HG03457 (cell line): ENCODE results near the gene DLL4.

Source experiments
- ATAC-seq: cut with Tn5 transposase; IDR thresholded peaks from one replicate; pipeline ENCODE4 v1.9.1; 2021; ENCODE audit warnings: moderate number of reproducible peaks; ENCODE audit not compliant: unreplicated experiment

Gene DLL4

DNA sequence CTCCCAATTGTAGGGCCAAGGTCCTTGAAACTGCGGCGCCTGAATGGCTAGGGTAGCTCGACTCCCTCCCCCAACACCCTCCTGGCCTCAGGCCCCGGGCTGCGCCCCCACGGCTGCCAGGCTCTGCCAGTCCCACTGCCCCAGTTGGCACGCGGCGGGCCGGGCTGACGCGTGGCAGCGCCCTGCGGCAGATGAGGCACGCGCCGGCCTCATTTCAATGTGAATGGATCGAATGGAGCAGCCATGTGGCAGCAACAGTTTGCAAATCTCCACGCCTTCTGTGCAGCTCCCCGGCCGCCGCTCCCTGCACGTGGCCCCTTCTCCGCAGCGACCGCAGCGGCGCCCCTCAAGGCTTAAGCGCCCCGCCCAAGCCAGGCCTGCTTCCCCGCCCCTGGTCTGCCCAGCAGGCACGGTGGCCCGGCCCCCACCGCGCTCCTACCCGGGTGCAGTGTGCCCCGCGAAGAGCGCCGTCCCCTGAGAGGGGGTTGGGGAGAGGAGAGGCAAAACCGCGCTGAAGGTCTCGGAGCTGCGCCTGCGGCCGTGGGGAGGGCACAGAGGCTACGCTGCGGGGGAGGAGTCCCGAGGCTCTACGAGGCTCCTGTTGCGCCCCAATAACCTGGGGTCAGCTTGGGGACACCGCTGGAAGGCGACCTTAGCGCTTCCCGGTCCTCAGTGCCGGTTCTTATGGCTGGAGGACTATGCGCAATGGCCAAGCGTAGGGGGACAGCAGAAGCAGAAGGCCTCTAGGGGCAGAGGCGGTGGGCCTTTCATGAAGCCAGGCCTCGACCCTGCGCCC is 3.1 kb upstream of the DLL4 start:
- no peak for ATAC-seq

DNA sequence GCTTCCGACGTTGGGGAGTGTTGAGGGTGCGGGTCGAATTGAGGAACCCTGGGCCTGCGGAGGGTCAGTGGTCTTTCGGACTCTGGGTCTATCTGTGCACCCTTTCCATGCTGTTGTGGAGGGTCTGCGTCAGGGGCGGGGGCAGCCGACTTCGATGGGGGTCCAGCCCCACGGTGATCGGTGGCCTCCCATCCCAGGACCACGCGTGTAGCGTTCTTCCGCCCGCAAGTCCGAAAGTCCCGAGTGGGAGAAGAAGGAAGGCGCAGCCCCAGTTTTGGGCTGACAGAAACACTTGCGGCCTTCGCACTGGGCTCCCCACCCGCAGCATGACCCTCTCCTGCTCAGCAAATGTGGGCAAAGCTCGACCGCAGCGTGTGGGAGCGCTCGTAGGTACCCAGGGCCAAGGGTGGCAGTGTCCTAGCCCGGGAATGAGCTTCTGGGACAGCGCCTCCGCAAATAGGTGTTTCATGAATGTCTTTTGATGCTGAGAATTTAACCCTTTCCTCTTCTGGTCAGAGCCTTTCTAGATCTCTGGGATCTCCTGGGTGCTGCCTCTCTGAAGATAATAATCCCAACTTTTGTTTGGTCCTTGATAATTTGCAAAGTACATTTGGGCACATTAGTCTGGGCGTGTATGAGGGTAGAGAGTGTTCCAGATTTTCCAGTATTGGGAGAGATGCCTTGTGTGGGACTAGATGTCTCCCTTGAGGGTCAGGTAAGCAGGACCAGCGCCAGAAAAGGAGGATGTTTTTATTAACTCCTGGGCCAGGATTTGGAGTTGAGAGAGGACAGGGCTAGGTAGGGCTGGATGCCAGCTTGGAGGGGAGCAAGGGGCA is 2.3 kb upstream of the DLL4 start:
- ATAC-seq = no peak

DNA sequence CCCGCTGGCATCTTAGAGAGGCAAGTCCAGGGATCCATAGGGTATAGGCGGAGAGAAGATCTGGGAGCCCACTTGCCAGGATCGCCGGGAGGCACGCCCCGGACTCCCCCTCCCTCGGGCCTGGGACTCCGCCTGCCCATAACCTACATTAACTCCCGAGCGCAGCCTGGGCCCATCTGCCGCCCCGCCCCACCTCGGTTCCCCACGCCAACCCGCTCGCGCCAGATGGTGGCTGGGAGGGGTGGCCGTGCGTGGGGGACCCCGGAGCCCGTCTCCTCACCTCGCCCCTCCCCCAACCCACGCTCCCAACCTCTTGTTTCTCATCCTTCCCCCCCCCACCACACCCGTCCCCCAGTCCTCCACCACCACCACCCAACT is 1.7 kb upstream of the DLL4 start:
- ATAC-seq = no peak

DNA sequence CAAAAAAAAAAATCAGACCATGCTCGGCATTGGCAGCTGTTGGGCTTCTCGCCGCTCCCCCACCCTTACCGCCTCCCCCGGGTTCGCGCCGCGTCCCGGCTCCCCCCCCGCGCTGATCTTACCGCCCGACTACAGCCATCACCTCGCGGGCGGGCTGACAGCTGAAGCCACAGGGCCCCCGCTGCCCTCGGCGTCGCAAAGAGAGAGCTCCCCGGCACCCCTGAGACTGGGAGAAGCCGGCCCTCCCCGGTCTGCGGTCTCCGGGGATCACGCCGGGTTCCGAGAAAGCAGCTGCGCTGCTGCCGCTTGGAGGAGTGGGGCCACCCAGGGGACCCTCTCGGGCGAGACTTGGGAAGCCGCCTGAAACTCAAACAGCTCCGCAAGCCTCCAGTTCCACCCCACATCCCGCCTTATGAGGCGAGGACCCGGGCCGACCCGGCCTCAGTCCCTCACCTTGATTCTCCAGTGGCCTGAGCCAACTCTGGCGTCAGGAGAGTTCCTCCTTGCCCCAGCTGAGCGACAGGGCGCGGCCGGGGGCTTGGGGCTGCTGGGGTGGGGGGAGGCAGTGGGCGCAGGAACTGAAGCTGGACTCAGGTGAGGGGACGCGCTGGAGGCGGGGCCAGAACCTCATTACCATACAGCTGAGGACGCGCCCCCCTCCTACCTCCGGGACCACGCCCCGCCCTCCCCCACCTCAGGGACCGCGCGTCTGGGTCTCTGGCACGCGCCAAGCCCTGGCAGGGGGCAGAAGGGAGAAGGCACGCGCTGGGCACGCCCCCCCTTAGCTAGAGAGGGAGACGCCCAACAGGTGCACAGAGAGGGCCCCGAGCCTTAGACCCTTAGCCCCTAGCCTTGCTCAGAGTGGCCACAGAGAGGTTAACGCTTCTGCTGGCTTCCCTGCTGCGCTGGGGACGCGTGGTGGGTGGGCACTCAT is 1.0 kb upstream of the DLL4 start:
- no peak for ATAC-seq

DNA sequence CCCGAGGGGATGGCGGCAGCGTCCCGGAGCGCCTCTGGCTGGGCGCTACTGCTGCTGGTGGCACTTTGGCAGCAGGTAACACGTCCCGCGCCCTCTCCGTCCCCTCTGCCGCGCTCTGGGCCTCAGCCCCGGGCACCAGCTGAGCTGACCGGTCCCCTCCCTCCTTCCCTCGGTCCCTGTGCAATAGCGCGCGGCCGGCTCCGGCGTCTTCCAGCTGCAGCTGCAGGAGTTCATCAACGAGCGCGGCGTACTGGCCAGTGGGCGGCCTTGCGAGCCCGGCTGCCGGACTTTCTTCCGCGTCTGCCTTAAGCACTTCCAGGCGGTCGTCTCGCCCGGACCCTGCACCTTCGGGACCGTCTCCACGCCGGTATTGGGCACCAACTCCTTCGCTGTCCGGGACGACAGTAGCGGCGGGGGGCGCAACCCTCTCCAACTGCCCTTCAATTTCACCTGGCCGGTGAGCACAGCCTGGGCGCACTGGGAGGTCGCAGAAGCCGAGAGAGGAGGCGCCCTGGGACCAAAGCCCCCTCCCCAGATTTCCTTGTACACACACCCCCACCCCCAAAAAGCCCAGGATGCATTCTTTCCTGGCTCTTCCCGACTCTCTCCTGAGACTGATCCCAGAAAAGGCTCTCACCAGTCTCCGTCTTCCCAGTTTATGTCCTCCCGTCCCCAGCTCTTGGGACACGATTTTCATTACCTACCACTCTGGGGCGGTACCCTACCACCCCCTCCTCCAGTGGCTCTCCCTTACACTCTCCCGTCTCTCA is 705 bp downstream of the DLL4 start:
- ATAC-seq = no peak

DNA sequence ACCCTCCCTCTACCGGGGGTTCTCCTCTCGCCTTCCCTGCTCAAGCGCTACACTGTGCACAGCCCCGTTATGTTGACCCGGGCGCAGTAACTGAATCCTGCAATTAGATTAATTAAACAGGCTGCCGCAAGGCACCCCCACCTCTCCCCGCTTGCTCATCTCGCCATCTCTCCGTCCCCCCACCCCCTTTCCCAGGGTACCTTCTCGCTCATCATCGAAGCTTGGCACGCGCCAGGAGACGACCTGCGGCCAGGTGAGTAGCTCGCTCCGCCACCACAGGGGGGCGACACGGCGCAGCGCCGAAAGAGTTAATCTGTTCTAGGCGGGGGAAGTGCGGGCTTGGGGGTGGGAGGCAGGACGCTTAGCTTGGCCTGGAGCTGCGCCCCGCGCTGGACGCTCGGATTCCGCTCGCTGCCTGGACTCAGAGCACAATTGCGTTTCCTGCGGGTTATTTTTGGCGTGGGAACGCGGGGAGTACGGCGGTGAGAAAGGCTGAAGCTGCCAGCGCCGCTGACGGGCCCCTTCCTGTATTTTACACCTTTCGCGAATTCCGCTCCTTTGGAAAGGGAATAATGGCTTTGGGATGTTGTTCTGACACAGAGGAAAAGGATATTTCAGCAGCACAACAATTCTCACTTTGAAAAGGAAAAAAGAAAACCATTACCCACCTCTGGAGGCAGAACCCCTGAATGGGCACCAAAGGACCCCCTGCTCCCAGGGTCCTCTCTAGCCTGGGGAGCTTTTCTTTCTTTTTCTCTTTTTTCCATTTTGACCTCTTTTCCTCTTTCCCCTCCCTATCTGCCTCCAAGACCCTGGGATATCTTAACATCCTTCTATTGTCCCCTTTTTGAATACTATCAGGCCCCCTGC is 1.5 kb downstream of the DLL4 start:
- no peak for ATAC-seq

DNA sequence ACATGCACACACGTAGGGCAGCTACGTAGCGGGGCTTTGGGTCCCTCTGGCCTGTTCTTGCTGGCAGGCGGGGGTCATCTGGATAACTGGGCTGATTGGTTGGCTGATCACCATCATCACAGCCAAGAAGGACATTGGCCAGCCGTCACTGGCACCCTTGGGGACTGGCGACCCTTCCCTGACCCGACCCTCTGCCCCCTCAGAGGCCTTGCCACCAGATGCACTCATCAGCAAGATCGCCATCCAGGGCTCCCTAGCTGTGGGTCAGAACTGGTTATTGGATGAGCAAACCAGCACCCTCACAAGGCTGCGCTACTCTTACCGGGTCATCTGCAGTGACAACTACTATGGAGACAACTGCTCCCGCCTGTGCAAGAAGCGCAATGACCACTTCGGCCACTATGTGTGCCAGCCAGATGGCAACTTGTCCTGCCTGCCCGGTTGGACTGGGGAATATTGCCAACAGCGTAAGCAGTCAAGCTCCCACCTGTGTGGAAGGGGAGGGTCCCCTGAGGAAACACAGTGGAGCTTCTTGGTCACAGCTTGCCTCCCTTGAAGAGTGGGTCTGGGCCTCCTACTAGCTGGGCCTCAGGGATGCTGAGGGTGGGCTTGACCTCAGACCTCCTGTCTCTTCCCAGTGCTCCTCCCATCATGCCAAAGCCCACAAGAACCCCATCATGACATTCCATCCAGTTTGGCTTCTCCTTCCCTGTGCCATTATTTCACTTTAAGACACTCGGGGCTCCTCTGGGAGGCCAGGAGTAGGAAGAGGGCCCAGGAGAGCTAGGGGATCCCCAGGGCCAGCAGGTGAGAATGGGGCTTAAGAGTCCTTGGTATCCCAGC is 2.4 kb downstream of the DLL4 start:
- ATAC-seq = no peak

DNA sequence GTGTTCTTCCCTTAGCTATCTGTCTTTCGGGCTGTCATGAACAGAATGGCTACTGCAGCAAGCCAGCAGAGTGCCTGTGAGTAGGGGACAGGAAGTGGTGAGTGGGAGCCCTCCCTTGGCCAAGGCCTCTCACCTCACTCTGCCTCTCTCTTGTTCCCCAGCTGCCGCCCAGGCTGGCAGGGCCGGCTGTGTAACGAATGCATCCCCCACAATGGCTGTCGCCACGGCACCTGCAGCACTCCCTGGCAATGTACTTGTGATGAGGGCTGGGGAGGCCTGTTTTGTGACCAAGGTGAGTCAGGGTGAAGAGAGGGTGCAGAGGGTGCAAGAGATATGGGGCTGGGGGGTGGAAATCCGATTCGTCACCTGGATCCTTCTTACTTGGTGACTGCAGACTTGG is 3.0 kb downstream of the DLL4 start:
- no peak for ATAC-seq

DNA sequence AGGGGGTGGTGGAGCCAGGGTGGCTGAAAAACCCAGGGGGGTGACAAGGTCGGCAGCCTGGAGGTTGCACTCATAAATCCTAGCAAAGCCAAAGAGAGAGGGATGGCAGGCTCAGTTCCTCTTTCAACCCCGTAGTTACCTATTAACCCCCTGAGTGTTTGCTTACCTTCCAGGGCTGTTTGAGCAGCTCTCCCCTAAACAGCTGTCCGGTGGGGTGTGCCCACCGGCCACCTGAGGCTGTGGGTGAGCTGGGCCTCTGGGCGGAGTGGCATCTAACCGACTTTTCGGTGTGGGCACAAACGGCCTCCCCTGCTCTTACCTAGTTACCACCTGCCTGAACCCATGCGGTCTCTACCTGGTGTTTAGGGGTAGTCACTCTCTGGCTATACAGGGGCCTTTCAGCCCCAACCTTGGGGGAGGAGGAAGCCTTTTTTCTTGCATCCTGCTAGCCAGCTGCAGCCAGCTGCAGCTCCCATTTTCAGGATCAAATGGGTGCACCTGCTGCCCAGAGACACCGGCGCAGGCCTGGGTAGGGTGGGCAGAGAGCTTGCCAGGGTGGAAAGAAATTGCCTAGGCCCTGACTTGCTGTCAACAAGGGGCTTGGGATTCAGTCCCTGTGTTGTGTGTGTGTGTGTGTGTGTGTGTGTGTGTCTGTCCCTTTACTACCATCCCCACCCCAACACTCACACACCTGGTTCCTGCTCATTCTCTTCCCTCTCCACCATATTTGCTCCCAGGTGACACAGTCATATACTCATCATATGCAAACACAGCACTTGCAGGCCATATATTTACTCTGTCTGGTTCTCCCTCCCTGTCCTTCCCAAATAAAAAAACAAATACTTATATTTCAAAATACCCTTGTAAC is 3.7 kb downstream of the DLL4 start:
- no peak for ATAC-seq

DNA sequence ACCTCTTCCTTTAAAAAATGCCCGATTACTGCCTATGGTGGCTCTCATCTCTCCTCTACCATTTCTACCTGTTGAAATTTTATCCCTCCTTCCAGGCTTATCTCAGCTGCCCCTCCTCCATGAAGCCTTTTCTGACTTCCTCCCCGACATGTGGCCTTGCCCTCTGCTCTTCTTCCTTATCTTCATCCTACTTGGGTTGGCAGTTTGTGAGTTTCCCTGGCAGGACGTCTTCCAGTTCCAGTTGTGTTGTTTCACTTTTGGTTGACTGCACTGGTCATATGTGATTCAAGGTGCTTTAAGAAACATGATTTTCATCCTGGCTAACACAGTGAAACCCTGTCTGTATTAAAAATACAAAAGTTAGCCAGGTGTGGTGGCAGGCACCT is 4.4 kb downstream of the DLL4 start:
- ATAC-seq = no peak

DNA sequence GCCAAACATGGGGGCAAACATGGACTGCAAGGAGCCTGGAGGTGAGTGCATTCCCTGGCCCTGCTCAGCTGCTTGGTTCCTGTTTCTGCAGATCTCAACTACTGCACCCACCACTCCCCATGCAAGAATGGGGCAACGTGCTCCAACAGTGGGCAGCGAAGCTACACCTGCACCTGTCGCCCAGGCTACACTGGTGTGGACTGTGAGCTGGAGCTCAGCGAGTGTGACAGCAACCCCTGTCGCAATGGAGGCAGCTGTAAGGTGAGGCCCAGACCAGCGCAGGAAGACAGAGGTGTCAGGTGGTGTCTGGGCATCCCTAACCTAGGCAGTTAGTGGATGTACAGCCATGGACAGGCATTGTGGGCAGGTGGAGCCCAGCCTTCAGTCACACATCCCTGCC is 5.3 kb downstream of the DLL4 start:
- no peak for ATAC-seq

DNA sequence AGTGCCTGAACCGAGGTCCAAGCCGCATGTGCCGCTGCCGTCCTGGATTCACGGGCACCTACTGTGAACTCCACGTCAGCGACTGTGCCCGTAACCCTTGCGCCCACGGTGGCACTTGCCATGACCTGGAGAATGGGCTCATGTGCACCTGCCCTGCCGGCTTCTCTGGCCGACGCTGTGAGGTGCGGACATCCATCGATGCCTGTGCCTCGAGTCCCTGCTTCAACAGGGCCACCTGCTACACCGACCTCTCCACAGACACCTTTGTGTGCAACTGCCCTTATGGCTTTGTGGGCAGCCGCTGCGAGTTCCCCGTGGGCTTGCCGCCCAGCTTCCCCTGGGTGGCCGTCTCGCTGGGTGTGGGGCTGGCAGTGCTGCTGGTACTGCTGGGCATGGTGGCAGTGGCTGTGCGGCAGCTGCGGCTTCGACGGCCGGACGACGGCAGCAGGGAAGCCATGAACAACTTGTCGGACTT is 7.1 kb downstream of the DLL4 start:
- ATAC-seq = no peak

DNA sequence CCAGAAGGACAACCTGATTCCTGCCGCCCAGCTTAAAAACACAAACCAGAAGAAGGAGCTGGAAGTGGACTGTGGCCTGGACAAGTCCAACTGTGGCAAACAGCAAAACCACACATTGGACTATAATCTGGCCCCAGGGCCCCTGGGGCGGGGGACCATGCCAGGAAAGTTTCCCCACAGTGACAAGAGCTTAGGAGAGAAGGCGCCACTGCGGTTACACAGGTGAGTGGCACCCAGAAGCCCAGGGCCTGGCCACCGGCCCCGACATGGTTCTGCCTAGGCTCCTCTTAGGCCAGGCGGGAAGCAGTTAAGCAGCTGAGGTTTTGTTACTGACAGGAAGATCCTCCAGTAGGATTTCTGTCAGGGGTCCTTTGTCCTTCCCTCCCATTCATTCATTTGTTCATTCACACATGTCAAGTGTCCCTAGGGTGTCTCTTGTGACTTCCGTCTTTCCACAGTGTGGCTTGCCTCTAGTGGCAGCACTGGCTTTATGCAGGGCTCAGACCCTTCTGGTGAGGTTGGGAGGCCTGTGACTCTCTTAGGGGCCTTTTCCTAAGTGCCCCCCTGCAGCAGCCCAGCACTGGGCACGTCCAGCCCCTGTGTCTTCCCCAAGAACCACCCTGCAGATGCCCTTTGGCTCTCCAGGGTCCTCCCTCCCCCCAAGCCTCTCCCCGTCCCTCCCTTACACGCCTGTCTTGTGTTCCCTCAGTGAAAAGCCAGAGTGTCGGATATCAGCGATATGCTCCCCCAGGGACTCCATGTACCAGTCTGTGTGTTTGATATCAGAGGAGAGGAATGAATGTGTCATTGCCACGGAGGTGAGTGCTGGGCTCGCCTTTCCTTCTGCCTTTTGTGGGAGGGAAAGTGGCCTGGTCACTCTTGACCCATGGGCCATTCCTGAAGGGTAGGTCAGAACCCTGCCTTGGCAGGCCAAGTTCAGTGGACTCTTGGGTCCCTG is 7.8 kb downstream of the DLL4 start:
- no peak for ATAC-seq

DNA sequence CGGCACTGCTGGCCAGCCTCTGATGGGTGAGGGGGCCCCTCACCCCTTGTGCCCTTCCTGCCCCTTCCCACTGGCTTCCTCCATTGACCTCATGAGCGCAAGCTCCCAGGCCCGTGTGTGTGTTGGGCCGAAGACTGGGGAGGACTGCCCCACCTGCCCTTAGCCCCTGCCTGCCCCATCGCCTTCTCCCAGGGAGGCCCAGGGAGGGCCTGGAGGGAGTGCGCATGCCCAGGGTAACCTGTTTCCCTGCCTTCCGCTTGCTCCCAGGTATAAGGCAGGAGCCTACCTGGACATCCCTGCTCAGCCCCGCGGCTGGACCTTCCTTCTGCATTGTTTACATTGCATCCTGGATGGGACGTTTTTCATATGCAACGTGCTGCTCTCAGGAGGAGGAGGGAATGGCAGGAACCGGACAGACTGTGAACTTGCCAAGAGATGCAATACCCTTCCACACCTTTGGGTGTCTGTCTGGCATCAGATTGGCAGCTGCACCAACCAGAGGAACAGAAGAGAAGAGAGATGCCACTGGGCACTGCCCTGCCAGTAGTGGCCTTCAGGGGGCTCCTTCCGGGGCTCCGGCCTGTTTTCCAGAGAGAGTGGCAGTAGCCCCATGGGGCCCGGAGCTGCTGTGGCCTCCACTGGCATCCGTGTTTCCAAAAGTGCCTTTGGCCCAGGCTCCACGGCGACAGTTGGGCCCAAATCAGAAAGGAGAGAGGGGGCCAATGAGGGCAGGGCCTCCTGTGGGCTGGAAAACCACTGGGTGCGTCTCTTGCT is 8.8 kb downstream of the DLL4 start:
- ATAC-seq = no peak

DNA sequence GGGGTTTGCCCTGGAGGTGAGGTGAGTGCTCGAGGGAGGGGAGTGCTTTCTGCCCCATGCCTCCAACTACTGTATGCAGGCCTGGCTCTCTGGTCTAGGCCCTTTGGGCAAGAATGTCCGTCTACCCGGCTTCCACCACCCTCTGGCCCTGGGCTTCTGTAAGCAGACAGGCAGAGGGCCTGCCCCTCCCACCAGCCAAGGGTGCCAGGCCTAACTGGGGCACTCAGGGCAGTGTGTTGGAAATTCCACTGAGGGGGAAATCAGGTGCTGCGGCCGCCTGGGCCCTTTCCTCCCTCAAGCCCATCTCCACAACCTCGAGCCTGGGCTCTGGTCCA is 9.4 kb downstream of the DLL4 start:
- ATAC-seq = no peak

DNA sequence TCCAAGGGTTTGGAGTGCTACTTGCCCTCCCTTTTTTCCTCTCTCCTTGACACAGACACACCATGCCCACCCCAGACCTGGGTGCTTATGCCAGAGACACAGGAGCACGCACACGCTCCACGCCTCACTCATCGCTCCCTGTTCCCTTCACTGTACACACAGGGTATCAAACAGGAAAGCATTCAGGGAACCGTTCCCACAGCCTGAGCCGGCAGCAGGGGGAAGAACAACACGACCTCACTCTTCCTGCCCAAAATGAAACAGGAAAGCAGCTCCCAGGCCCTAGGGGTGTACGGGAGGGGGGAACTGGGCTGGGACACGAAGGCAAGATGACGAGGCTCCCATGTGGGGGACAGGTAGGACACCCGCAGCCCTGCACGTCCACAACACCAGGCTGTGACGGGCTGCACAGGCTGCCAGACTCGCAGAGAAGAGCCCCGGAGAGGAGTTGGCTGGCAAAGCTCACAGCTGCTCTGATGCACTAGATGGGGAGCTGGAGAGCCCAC is 11.2 kb downstream of the DLL4 start:
- ATAC-seq = no peak
